Keratinocyte (primary cell): ENCODE data around the gene FKBP1B.

Source experiments
- CTCF ChIP-seq, 3 experiments: IDR thresholded peaks in 1 of 3; conservative IDR thresholded peaks in 1 of 3; optimal IDR thresholded peaks in 1 of 3; 2 replicates in 2 of 3; 3 replicates in 1 of 3; pipeline versions ENCODE3 to v1.5.1; 2011; ENCODE audit warnings: low read length in 3 of 3, mild to moderate bottlenecking in 3 of 3, moderate library complexity in 2 of 3, control low read depth in 1 of 3, inconsistent platforms in 1 of 3; ENCODE audit not compliant: insufficient read depth in 2 of 3; ENCODE audit errors: extremely low read depth in 1 of 3
- EZH2 ChIP-seq: IDR thresholded peaks from one replicate; pipeline ENCODE4 v1.6.1; 2012; ENCODE audit warnings: inconsistent platforms, mild to moderate bottlenecking, low read length, moderate library complexity

DNA sequence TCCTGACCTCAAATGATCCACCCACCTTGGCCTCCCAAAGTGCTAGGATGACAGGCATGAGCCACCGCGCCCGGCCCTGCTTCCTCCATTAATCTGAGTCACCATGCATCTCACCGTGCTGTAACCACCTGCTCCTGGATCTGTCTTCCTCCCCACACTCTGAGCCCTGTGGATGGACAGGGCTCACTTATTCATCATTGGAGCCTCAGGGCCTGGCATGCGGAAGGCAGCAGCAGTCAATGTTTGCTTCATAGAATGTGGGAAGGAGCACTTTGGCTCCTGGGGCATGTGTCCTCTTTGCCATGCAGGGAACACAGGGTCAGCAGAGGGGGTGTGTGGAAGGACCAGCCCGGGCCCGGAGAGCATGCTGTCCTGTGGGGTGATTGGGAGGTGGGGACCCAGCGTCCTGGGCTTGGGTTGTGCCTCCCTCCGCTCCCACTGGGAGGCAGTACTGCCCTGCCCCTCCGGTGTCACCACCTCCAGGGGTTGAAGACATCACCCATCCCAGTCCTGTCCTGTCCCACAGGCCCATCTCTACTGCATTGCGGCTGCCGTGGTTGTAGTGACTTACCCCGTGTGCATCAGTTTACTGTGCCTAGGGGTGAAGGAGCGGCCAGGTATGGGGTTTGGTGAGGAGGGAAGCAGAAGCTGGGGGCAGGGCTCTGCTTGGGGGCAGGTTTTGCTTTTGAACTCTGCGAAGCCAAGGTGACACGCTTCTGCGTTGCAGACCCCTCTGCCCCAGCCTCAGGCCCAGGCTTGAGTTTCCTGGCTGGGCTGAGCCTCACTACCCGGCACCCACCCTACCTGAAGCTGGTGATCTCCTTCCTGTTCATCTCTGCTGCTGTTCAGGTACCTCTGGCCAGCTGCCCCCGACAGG, 28.2 kb upstream of the FKBP1B start:
- TF ChIP-seq CTCF (optimal IDR thresholded peaks at IDR 0.05 in 1 of 3, IDR thresholded peaks at IDR 0.05 in 1 of 3, conservative IDR thresholded peaks at IDR 0.05 in 1 of 3; ENCODE audit: extremely low read depth in 1 of 3, insufficient read depth in 2 of 3, low read length in 3 of 3) (peak; percentile 26 to 61 (median 31)), EZH2 (no peak)
